Astrocyte (in vitro differentiated cells and primary cell): Measurements from ENCODE around the gene ZNF860. TPM values are rescaled to one million over a fixed set of nuclear protein-coding genes. Genes with fewer than 3 reads are reported as not detected.
A peak's percentile ranks its signal among the peaks of the same experiment; 100 is the strongest.

Source experiments
- DNase-seq: peaks from one replicate; pipeline ENCODE4 v3.0.0-alpha.2; 2010; ENCODE audit warnings: low read depth
- FAIRE-seq: peaks from 2 replicates; lab custom pipeline; 2011; peaks lifted over from hg19 to GRCh38; lab: Jason Lieb, UNC
- H2AFZ ChIP-seq: 2 replicates; pipeline ENCODE4 v1.6.0; 2012; ENCODE audit warnings: low read depth, low read length, inconsistent platforms
- H3K27ac ChIP-seq: 2 replicates; pipeline ENCODE4 v1.5.1; 2011; ENCODE audit warnings: low read depth, low read length, inconsistent platforms
- H3K27me3 ChIP-seq: 2 replicates; pipeline ENCODE4 v1.6.0; 2011; ENCODE audit warnings: low read length, inconsistent platforms; ENCODE audit not compliant: insufficient read depth
- H3K36me3 ChIP-seq: 2 replicates; pipeline ENCODE4 v1.5.1; 2011; ENCODE audit warnings: low read length, inconsistent platforms; ENCODE audit not compliant: insufficient read depth
- H3K4me1 ChIP-seq: 2 replicates; pipeline ENCODE4 v1.5.1; 2011; ENCODE audit warnings: low read length, inconsistent platforms; ENCODE audit not compliant: insufficient read depth
- H3K4me2 ChIP-seq: 2 replicates; pipeline ENCODE4 v1.6.0; 2012; ENCODE audit warnings: low read length, inconsistent platforms
- H3K4me3 ChIP-seq: 2 replicates; pipeline ENCODE4 v1.5.1; 2011; ENCODE audit warnings: low read depth, mild to moderate bottlenecking, low read length, inconsistent platforms; ENCODE audit not compliant: insufficient read depth
- H3K79me2 ChIP-seq: 2 replicates; pipeline ENCODE4 v1.6.0; 2012; ENCODE audit warnings: mild to moderate bottlenecking, low read length, inconsistent platforms; ENCODE audit not compliant: insufficient read depth
- H3K9ac ChIP-seq: 2 replicates; pipeline ENCODE4 v1.6.0; 2012; ENCODE audit warnings: mild to moderate bottlenecking, low read length, inconsistent platforms
- H3K9me3 ChIP-seq: 2 replicates; pipeline ENCODE4 v1.5.1; 2012; ENCODE audit warnings: low read depth, mild to moderate bottlenecking, low read length, inconsistent platforms; ENCODE audit not compliant: insufficient read depth
- H4K20me1 ChIP-seq: 2 replicates; pipeline ENCODE4 v1.6.0; 2012; ENCODE audit warnings: low read length, inconsistent platforms; ENCODE audit not compliant: insufficient read depth
- H3K27ac Mint-ChIP-seq: one replicate; pipeline ENCODE4 v1.8.0; 2021; ENCODE audit warnings: mild to moderate bottlenecking, mixed read lengths; ENCODE audit not compliant: unreplicated experiment
- H3K27me3 Mint-ChIP-seq: one replicate; pipeline ENCODE4 v1.8.0; 2021; ENCODE audit warnings: low read depth, mixed read lengths; ENCODE audit not compliant: unreplicated experiment
- H3K36me3 Mint-ChIP-seq: one replicate; pipeline ENCODE4 v1.8.0; 2021; ENCODE audit warnings: low read depth, mixed read lengths; ENCODE audit not compliant: unreplicated experiment
- H3K4me1 Mint-ChIP-seq: one replicate; pipeline ENCODE4 v1.8.0; 2021; ENCODE audit warnings: low read depth, mixed read lengths; ENCODE audit not compliant: unreplicated experiment
- H3K4me3 Mint-ChIP-seq: one replicate; pipeline ENCODE4 v1.8.0; 2021; ENCODE audit warnings: mild to moderate bottlenecking, moderate library complexity, mixed read lengths; ENCODE audit not compliant: unreplicated experiment
- H3K9me3 Mint-ChIP-seq: one replicate; pipeline ENCODE4 v1.8.0; 2021; ENCODE audit warnings: mild to moderate bottlenecking, mixed read lengths; ENCODE audit not compliant: unreplicated experiment
- CTCF ChIP-seq: IDR thresholded peaks from 2 replicates; pipeline ENCODE4 v1.5.1; 2011; ENCODE audit warnings: low read depth, mild to moderate bottlenecking, inconsistent platforms, low read length, moderate library complexity; ENCODE audit not compliant: insufficient read depth
- EZH2 ChIP-seq: IDR thresholded peaks from 2 replicates; pipeline ENCODE4 v1.6.1; 2012; ENCODE audit warnings: mild to moderate bottlenecking, low read length, inconsistent platforms; ENCODE audit not compliant: insufficient read depth
- total RNA-seq: library from RNA; stranded (reverse); gene quantifications from 2 replicates; pipeline ENCODE4 v1.2.1, GENCODE V29; 2021

ZNF860 gene
- total RNA-seq, 1 donor from 2014 or later: 3.7 TPM

- peaks cover 37% of the 10 kb centered on the region for H3K4me1 Mint-ChIP-seq
Observed at GRCh38 chr3:31957106-31957505, 24.4 kb upstream of the ZNF860 start.

GRCh38 chr3:31958701-31959152 is 22.8 kb upstream of the ZNF860 start:
- H3K9ac ChIP-seq: no peak overlapping the region
- peaks cover 15% of the 10 kb centered on the region for H3K79me2 ChIP-seq
- no peak overlapping the region for H3K4me3 ChIP-seq
- peaks cover 7% of the 10 kb centered on the region for H3K9me3 ChIP-seq
- H3K27ac Mint-ChIP-seq: peak overlapping the region; percentile 79
- peak overlapping the region; percentile 31 for H3K4me3 Mint-ChIP-seq
- H4K20me1 ChIP-seq: peaks cover 7% of the 10 kb centered on the region
- peaks cover 9% of the 10 kb centered on the region for H3K36me3 Mint-ChIP-seq
- TF ChIP-seq EZH2 (no peak), CTCF (no peak)
- H3K4me1 Mint-ChIP-seq: peaks cover 37% of the 10 kb centered on the region
- no peaks in the 10 kb centered on the region for H3K27me3 ChIP-seq
- peaks cover 8% of the 10 kb centered on the region for H3K9me3 Mint-ChIP-seq
- no peak for FAIRE-seq
- no peak for DNase-seq
- H3K36me3 ChIP-seq: no peaks in the 10 kb centered on the region
- H2AFZ ChIP-seq: no peak overlapping the region
- H3K27me3 Mint-ChIP-seq: no peaks in the 10 kb centered on the region
- no peak overlapping the region for H3K27ac ChIP-seq
- peak overlapping the region; percentile 79 for H3K4me2 ChIP-seq
- H3K4me1 ChIP-seq: peaks cover 30% of the 10 kb centered on the region

More at GRCh38 chr3:31957106-31957505, 24.4 kb upstream of the ZNF860 start:
- H3K4me1 ChIP-seq: peaks cover 30% of the 10 kb centered on the region
- peak; percentile 53 for DNase-seq
- Mint-ChIP-seq H3K9me3 (peaks cover 8% of the 10 kb centered on the region), H3K27me3 (no peaks in the 10 kb centered on the region), H3K27ac (no peak overlapping the region), H3K36me3 (peaks cover 9% of the 10 kb centered on the region), H3K4me3 (no peak overlapping the region)
- H3K9ac ChIP-seq: no peak overlapping the region
- peaks cover 7% of the 10 kb centered on the region for H4K20me1 ChIP-seq
- H3K36me3 ChIP-seq: no peaks in the 10 kb centered on the region
- H3K4me2 ChIP-seq: no peak overlapping the region
- H2AFZ ChIP-seq: no peak overlapping the region
- H3K9me3 ChIP-seq: peaks cover 7% of the 10 kb centered on the region
- no peak for FAIRE-seq
- TF ChIP-seq CTCF: no peak
- TF ChIP-seq EZH2: no peak
- H3K4me3 ChIP-seq: no peak overlapping the region
- no peaks in the 10 kb centered on the region for H3K27me3 ChIP-seq
- H3K27ac ChIP-seq: no peak overlapping the region
- peaks cover 15% of the 10 kb centered on the region for H3K79me2 ChIP-seq

- Histone ChIP-seq H3K4me2 (peak overlapping the region; percentile 79), H3K9me3 (peaks cover 7% of the 10 kb centered on the region), H3K36me3 (no peaks in the 10 kb centered on the region), H3K4me1 (peaks cover 30% of the 10 kb centered on the region), H3K27ac (peak overlapping the region; percentile 55), H3K9ac (peak overlapping the region; percentile 61), H3K27me3 (no peaks in the 10 kb centered on the region), H2AFZ (no peak overlapping the region), H4K20me1 (peaks cover 2% of the 10 kb centered on the region), H3K4me3 (peak overlapping the region; percentile 51), H3K79me2 (peaks cover 18% of the 10 kb centered on the region)
- TF ChIP-seq CTCF (no peak), EZH2 (no peak)
- Mint-ChIP-seq H3K4me3 (peak overlapping the region; percentile 31), H3K9me3 (peaks cover 8% of the 10 kb centered on the region), H3K27me3 (no peaks in the 10 kb centered on the region), H3K4me1 (peaks cover 37% of the 10 kb centered on the region), H3K27ac (peak overlapping the region; percentile 99), H3K36me3 (peaks cover 8% of the 10 kb centered on the region)
- FAIRE-seq: no peak
- no peak for DNase-seq
Observed at GRCh38 chr3:31959251-31959650, 22.3 kb upstream of the ZNF860 start.
